HG02938 (cell line): ENCODE results near the gene CHST3.

Experiments
- ATAC-seq: cut with Tn5 transposase; IDR thresholded peaks from one replicate; pipeline ENCODE4 v1.9.1; 2021; ENCODE audit warnings: mild to moderate bottlenecking, moderate library complexity; ENCODE audit not compliant: unreplicated experiment

Gene CHST3

DNA sequence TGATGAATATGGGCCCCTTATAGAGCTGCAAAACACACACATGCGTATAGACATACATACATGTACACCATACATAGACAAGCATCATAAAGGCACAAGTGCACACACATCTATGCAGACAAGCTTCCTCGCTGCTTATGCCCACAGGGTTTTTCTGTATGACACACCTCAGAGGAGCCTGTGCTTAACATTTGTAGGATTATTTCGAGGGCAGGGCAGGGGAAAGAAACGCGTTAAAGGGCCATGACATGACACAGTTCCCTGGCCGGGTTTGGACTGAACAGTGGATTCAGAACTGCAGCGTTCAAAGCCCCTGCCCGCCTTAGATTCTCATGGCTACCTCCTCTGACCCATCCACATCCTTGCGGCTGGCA, 44.8 kb downstream of the CHST3 start:
- no peak for ATAC-seq

DNA sequence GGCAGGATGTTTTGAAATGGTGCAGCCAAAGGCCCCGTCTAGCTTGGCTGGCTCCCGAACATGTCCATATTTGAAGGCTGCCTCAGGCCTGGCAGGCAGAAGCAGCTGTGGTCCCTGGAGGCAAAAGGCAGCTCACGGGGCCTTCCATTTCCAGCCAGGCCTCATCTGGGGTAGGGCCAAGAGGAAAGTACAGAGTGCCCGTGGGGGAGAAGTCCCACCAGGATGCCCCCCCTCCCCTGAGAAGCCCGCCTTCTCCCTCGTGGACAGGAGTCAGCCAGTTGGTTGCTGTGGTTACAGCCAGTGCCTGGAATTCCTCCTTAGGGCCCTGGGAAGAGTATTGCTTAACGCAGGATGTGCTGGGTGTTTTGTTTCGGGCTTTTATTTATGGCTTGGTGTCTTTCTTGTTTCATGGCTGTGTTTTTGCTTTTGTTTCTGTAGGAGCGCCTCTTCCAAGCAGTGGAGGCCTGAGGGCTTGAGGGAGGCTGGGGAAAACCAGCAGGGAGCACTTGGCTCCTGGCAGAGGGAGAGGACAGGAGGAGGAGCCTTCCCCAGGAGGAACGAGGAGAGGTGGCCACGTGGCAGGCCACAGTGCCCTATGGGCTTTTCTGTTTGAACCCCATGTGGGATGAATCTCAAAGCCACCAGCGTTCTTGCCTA, 45.4 kb downstream of the CHST3 start:
- no peak for ATAC-seq

DNA sequence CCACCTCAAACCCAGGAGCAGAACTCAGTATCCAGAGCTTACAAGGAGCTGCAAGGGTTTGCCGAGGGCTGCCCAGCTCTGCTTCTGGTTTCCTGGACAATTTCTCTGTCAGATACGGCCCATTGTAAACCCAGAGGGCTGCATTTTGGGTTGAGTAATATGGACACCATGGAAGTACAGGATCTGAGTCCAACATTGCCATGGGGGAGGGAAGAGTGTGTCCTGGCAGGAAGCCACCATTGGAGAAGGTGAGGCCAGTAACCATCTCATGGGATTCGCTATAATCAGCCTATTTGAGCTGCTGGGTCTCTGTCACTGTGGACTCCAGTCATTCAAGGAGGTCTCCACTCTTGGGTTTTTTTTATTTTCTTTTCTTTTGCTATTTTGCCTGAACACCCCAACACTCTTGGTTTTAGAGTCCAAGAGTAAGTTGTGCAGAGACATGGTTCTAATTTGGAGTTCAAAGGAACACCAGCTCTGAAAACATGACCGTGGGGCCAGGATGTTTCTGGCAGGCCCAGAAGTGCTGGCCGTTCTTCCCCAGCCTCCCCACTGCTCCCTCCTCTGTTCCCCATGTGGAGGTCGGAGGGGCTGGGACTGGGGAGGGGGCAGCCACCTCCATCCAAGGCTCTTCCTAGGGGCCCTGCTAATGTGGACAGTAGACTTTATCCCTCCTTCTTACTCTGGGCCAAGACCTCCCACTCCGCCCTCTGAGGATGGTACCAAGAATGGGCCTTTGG, 46.2 kb downstream of the CHST3 start:
- ATAC-seq = no peak

DNA sequence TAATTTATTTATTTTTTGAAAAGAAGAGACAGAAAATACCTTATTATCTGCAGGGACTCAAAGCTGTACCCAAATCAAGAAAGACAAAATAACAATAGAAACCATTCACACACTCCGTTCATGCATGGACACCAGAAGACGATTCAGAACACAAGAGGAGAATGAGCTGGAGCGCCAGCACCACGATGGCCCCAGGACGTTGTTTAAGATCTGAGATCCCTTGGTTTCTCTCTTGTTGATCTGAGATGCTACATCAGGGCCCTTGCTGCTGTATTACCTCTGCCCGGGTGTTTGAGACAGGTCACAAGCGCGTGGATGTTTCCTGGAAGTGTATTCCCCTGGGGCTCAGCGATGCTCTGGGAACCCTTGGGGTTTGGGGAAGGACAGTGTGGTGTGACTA, 46.8 kb downstream of the CHST3 start:
- ATAC-seq = no peak

DNA sequence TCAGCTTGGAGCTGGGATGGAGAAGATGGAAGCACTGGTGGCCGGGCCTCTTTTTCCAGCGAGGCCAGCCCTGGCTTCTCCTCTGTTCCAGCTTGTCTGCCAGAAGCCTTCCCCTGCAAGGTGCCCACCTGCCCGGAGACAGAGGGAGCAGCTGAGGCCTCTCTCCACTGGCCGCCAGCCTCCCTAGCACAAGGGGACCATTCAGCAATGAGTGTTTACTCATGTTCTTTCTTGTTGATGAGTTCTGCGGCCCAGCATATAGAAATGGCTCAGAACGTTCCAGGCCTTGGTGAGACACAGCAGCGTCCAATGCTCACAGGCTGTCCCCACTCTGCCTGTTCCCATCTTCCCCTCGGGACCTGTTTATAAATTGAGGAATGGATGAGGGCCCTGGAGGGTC, 47.3 kb downstream of the CHST3 start:
- no peak for ATAC-seq

DNA sequence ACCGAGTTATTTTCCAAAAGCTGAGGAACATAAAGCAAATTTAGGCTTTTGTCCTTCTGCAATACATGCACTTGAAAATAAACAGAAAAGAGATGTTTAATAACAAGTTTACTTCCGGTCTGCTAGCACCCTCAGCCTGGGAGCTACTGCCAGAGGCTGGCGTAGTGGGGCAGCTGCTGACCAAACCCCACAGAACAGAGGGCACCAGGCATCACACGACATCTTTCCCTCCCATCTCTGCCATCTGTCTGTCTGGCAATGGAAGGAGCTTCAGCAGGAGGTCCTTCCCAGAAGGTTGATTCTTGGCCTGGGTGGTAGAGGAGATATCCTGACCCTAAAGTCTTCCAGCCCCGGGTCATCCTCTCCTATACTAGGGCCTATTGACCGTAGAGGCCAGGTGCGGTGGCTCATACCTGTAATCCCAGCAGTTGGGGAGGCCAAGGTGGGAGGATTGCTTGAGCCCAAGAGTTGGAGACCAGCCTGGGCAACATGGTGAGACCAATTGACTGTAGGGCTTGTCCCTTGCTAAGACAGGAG, 47.8 kb downstream of the CHST3 start:
- no peak for ATAC-seq

DNA sequence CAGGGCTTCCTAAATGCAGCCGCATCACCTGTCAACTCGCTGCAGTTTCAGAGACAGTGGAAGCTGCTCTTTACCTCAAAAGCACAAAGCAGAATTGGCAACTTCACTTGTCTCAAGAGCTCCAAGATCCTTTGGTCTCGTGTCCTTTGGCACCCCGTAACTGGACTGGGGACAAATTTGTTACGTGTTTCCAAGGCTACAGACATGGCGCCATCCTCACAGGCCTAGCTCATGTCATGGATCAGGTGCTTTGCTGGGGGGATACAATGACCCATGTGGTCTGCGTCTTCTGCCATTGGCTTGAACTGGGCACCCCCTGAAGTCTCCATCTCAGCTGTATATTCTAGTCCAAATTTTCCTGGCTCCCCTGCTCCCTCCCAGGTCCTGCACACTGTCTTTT, 48.6 kb downstream of the CHST3 start:
- no peak for ATAC-seq

DNA sequence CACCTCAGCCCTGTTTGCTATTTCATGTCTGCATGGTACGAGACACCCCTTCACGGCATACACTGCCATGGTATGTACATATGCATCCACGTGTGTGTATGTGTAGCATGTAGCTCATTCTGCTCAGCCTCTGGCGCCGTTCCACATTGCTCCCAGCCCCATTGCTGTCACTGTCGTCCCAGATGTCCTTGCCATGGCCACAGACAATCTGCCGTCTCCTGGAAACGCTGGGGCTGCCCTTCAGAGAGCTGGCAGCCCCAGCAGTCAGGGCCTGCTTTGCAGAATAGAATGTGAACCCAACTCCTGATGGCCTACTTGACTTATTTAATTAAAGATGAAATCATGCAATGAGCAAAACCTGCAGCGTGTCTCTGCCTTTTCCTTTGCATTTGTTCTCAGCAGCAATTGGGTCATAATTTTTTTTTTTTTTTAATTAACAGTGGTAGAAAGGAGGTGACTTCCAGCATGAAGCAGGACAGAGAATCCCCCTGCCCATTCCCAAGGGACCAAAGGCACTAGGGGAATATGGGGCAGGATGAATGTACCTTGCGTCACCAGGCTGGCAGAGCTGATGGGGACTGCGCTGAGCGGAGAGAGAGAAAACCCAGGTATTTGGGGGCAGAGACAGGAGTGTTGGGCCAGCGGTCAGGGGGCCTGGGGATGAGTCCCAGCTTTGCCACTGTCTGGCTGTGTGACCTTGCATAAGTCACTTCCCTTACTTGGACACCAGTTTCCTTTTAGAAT, 49.2 kb downstream of the CHST3 start:
- no peak for ATAC-seq

DNA sequence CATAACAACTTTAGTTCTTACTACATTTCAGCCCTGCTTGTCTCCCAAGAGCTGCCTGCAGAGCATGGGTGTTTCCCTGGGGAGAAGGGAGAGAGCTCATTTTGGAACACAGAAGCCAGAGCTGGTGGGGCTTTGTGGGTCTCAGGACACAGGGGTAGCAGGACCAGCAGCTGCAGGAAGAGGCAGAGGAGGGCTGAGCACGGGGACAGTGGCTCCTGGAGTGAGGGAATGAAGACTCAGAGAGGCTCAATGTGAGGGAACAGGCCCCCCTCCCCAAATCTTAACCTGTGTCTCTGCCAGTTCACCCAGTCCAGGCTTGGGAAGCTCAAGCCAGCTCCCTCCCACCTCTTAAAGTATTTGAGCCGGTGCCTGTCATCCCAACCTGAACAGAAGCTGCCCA, 50.0 kb downstream of the CHST3 start:
- no peak for ATAC-seq

DNA sequence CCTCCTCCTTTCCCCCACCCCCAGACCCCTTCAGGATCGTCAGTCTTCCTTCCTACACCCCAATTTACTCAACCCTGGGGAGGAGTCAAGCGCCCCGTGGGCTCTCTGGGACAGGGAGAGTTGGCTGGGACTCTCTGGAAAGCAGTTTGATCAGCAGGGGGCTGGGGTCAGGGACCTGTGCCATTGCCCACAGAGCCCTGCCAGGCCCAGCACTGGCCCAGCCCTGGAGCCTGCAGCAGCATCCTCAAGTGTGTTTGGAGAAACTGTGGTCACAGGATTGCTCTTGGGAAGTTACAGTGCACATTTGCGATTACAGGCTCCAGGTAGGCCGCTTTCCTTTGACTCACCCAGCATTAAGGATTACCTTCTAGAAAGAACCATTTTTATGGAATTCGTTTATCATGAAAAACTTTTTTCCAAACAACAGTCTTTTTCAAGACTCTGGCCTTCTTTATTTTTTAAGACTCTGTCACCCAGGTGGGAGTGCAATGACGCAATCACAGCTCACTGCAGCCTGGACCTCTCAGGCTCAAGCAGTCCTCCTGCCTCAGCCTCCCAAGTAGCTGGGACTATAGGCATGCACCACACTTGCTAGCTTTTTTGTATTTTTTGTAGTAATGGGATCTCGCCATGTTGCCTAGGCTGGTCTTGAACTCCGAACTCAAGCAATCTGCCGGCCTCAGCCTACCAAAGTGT, 50.7 kb downstream of the CHST3 start:
- ATAC-seq = no peak

DNA sequence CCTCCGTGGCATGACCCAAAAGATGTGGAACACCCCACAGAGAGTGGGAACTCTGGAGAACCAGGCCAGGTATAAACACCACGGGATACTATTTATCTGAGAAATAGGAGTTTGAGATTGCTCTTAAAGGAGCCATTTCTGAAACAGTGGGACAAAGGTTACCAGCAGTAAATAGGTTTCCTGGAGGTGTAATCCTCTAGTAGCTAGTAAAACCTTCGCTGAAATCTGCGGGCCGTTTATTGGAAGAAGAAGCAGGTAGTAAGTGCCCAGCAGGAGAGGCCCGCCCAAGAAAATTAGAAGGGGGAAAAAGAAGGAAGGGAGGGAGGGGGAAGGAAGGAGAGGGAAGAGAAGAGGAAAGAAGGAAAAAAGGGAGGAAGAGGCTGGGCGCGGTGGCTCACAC, 51.6 kb downstream of the CHST3 start:
- ATAC-seq = no peak

DNA sequence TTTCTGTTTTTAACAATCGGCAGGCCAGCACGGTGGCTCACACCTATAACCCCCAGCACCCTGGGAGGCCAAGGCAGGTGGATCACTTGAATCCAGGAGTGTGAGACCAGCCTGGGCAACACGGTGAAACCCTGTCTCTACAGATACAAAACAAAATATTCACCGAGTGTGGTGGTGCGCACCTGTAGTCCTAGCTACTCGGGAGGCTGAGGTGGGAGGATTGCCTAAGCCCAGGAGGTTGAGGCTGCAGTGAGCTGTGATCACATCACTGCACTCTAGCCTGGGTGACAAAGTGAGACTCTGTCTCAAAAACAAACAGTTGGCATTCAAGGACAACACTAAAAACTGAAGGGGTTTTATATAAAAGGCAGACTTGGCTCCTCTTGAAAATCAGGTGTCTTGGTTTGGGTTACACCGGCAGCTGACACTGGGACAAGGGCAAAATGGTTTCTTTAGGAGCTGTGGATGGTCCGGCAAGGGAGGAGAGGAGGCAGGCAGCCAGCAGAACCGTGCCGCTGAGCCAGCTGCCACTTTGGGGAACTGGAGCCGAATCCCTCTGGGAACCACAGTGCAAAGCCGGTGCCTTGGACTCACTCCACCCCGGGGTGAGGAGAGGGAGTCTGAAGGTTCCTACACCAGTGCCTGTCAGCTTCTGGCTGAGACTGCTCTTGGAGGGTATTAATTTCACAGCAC, 52.6 kb downstream of the CHST3 start:
- ATAC-seq = no peak

DNA sequence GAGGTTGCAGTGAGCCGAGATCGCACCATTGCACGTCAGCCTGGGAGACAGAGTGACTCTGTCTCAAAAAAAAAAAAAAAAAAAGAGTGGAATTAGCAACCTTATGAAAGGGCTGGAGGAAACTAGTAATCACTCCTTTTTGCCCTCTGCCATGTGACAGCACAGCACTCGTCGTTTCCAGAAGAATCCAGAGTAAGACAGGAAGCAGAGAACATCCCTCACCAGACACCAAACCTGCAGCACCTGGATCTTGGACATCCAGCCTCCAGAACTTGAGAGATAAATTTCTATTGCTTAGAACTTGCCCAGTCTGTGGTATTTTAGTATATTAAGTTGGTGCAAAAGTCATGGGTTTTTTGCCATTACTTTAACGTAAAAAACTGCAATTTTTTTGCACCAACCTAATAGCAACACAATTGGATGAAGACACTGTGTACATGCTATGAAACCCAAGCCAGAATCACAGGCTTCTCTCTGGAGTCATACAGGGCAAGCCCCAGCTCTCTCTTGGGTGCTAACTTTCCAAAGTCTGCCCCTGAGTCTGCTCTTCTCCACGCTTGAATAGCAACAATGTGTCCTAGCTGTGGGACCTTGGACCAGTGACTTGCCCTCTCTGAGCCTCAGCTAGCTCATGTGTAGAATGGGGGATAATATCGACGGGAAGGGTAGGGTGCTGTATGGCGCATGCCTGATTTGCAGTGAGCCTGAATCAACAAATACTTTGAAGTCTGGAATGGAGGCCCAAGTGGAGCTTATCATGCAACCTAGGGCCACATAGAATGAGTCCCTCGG, 55.1 kb downstream of the CHST3 start:
- ATAC-seq = no peak

DNA sequence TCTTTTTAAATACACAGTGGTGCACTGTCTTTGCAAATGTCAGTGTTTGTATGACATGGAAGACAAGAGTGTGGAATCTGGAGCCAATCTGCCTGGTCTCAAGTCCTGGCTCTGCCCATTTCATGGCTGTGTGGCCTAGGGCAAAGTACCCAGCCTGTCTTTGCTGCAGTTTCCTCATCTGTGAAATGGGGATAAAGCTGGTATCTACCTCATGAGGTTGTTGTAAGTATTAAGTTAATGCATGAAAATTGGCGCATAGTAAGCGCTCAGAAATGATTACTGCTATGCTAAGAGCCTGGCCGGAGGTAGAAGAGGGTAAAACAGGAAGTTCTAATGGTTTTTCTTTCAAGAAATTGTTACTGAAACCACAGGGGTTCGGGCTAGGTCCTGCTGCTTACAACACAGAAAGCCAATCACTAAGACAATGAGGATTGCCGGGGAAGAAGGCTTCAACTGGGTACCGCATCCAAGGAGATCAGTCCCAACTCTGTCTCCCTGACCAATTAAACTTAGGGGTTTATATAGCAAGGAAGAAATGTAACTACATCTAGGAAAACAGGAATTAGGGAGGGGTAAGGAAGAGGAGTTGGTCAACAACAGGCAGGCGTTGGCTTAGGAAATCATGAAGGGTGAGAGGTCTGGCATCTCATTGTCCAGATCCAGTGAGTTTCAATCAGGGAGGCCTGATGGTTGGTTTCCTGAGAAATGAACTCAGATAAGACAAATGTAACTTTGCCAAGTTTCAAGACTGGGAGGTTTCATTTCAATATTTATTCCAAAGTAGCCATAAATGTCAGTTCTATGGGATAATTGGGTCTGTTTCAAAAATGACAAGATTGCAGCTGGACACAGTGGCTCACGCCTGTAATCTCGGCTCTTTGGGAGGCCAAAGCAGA, 57.0 kb downstream of the CHST3 start:
- no peak for ATAC-seq

DNA sequence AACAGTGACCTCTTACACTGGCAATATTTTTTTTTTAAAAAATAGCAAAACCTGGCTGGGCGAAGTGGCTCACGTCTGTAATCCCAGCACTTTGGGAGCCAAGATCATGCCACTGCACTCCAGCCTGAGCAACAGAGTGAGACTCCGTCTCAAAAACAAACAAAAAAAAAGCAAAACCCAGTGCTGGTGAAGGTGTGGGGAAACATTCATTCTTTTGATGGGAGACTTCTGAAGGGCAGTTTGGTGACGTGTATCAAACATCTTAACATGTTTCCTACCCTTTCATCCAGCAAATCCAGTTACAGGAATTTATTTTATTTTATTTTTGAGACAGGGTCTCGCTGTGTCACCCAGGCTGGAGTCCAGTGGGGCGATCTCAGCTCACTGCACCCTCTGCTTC, 58.0 kb downstream of the CHST3 start:
- no peak for ATAC-seq

DNA sequence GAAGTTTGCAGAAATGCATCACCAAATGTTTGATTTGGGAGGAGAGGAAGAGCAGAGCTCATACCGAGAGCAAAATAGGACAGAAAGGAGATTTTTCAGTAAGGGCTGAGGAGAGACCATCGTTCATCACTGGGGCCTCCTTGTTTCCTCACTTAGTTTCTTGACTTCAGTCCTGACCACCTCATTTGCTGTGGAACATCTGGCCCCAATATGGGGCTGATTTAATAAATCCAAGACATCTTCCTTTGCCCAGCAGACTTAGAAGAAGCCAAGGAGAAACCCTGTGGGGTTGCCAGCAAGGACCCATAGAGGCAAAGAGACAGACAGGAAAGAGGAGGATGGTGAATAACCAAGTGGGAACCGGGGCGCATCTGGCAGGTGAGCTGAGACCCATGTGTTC, 60.4 kb downstream of the CHST3 start:
- ATAC-seq = no peak

DNA sequence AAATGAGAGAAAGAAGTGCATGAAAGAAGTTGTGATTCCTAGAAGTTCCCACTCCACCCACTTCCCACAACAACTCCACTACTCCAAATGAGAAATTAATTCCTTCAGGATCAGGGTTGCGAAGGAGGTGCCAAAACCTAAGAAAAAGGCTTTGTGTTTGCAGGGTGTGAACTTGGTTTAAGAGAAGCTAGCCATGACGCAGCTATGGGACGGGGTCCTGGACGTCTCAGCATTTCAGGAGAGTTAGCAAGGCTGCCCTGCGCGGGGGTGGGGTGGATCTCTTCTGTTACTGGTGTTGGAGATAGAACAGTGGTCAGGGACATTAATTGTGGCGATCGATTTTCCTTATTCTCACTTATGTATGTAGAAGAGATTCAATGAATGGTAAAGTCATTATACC, 61.2 kb downstream of the CHST3 start:
- no peak for ATAC-seq

DNA sequence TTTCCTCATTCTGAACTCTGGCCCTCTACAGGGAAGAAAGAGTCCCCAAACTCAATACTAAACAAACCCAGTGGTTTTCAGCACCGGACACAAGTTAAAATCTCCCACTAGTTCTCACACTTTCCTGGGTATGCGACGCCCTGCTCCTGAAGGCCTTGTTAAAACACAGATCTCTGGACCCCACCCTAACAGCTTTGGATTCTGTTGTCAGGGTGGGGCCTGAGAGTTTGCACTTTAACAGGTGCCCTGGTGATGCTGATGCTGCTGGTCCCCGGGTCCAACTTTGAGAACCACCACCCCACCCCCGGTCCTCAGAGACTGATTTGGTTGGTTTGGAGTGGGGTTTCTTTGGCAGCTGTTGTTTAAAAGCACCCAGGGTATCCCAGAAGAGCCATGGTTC, 61.6 kb downstream of the CHST3 start:
- no peak for ATAC-seq
